UCSD-AML1 (cell line): ENCODE data around the gene PSPN.
"Not testable (repeated sequence)": the region's sequence is repeated elsewhere in the genome, so short reads cannot be mapped to it uniquely, and the experiment has no call there.

Experiments
- DNase-seq: peaks from one replicate; lab custom pipeline; 2025; ENCODE audit not compliant: unreplicated experiment; lab: John Stamatoyannopoulos, UW

The PSPN gene

GRCh38 chr19:6402837-6403608 lies 27.3 kb upstream of the PSPN start:
- DNase-seq = no peak

GRCh38 chr19:6402058-6402457 lies 26.3 kb upstream of the PSPN start:
- DNase-seq = no peak

DNA sequence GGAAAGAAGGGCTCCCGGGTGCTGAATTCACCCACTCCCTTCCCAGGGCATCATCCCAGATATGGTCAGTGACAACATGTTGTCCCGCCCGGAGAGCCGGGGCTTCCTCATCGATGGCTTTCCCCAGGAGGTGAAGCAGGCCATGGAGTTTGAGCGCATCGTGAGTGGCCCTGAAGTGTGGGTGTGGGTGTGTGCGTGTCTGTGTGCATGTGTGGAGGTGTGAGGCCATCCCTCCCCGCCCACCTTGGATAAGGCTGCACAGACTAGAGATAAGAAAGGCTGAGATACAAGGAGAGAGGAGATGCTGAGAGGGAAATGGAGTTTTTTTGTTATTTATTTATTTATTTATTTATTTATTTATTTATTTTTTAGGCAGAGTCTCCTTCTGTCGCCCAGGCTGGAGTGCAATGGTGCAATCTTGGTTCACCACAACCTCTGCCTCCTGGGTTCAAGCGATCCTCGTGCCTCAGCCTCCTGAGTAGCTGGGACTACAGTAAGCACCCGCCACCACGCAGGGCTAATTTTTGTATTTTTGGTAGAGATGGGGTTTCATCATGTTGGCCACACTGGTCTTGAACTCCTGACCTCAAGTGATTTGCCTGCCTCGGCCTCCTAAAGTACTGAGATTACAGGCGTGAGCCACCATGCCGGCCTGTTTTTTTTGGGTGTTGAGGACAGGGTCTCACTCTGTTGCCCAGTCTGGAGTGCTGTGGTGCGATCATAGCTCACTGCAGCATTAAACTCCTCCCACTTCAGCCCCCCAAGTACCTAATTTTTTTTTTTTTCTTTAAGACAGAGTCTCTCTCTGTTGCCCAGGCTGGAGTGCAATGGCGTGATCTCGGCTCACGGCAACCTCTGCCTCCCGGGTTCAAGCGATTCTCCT lies 24.6 kb upstream of the PSPN start:
- DNase-seq = not testable (repeated sequence)

DNA sequence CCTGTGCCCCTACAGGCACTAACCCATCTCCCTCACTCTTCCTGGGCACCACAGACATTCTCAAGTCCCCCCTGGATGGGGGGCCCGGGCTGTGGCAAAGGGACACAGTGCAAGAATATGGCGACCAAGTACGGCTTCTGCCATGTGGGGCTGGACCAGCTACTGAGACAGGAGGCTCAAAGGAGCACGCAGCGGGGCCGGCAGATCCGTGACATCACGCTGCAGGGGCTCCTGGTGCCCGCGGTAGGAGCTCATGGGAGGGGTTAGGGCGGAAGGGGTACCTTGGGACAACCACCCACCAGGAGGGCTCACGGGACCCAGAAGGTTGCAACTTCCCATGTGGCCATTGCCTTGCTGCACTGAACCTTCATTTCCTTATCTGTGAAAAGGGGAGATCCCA lies 20.6 kb upstream of the PSPN start:
- DNase-seq = no peak

GRCh38 chr19:6394831-6395230 lies 19.1 kb upstream of the PSPN start:
- DNase-seq = no peak

GRCh38 chr19:6393983-6394412 lies 18.3 kb upstream of the PSPN start:
- DNase-seq = no peak

DNA sequence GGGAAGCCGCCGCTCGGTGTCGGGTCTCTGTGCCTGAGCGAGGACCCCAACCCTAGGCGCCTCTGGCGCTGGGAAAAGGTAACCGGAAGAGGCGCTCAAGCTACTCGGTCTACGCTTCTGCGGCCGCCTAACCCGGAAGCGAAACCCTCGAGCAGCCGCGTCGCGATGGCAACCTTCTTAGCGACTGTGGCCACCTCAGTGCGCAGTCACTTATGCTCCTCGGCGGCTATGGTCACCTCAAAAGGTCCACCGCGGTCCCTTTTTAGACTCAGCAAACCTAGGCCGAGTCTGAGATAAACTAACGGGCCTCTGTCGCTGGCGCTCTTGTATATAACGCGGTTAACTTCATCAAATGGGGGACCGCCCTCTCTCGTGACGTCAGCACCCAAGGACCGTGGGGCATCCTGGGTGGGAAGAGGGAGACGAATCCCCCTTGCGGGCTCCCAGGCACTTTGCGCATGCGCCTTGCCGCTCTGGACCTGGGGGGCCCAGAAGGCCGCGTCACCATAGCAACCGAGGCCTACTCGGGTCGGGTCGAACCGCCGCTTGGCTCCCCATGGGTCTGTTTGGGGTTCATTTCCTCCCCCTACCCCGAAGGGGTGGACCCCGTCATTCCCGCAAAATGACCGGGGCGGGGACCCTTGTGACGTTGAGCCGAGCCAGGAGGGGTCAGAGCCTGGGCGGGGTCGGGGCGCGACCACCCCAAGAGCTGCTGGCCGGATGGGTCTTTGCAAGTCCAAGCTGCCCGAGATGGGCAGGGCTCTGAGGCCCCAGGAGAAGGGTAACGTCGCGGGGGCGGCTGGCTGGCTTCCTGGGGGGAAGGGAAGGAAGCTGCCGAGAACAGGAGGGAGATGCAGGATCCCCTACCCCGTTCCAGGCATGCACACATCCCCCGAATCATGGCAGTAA lies 17.6 kb upstream of the PSPN start, which contains the start of gene GTF2F1:
Gene GTF2F1, minus strand, starts transcription at position 91 of the 909 bp plus-strand sequence. CDS start 169 bp downstream, outside the sequence.
- peak; percentile 96 for DNase-seq

- DNase-seq = peak; percentile 36
Observed at GRCh38 chr19:6392221-6393073, 16.7 kb upstream of the PSPN start.

- DNase-seq = no peak
Observed at GRCh38 chr19:6387372-6387771, 11.6 kb upstream of the PSPN start.

DNA sequence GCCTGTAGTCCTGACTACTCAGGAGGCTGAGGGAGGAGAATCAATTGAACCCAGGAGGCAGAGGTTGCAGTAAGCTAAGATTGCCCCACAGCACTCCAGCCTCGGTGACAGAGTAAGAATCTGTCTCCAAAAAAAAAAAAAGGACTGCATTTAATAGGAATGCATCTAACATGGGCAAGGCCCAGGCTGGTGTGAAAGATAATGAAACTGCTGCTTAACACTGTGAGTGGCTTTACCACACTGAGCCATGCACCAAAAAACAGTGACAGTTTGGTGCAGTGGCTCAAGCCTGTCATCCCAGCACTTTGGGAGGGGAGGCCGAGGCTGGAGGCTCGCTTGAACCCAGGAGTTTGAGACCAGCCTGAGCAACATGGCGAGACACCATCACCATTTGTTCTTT lies 8.6 kb upstream of the PSPN start:
- DNase-seq = no peak

GRCh38 chr19:6383188-6383587 lies 7.5 kb upstream of the PSPN start:
- DNase-seq = no peak

DNA sequence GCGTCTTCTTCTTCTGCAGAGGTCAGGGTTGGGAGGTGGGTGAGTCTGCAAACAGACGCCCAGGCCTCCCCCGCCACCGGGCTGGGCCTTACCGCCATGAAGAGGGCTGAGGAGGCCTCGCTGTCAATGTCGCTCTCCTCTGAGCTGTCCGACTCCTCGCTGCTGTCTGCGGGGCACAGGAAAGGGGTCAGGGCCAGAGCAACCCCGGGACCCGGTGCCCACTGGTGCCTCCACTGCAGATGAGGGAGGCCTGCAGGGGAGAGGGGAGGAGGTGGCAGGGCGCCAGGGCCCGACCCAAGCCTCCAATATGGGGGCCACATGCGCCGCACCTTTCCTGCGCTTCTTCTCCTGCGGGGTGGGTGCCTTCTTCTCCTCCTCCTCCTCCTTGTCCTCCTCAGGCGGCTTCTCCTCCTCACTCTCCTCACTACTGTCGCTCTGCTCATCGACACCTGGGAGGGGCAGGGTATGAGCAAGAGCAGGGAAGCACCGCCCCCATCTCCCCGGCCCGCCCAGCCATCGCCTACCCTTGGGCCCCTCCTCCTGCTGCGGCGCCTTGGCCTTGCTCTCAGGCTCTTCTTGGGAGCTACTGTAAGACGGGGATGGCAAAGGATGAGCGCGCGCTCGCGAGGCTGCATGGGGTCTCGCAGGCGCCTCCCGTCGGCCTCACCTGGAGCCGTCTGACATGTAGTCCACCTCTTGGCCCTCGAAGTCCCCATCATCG lies 5.5 kb upstream of the PSPN start:
- no peak for DNase-seq

DNA sequence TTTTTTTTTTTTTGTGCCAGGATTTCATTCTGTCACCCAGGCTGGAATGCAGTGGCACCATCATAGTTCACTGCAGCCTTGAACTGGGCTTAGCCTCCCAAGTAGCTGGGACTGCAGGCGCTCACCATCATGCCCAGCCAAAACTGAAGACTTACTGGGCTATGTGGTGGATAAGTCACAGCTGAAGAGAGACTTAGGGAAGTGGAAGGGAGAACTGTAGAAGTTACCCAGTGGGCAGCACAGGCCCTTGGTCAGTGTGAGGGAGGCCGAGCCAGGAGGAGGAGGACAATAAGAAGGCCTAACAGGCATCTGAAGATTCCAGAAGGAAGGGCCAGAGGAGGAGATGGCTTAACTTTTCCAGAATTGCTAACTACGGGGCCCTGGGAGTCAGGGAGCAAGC lies 4.0 kb upstream of the PSPN start:
- no peak for DNase-seq

DNA sequence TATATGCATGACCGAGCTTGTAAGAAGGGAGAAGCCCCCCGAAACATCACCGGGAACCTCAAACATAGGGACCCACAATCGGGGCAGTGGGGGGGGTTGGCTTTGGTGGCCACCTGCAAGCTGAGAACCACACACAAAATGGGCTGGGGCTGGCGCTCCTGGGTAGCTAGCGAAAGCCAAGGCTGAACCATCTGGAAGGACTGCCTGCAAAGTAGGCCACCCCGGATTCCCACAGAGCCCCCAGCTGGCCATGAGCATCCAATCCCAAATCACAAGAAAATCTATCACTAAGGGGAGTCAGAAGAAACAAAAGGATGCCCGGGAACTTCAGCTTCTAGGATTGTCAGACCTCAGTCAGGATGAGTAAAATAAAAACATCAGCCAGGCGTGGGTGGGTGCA lies 2.8 kb upstream of the PSPN start:
- no peak for DNase-seq

DNA sequence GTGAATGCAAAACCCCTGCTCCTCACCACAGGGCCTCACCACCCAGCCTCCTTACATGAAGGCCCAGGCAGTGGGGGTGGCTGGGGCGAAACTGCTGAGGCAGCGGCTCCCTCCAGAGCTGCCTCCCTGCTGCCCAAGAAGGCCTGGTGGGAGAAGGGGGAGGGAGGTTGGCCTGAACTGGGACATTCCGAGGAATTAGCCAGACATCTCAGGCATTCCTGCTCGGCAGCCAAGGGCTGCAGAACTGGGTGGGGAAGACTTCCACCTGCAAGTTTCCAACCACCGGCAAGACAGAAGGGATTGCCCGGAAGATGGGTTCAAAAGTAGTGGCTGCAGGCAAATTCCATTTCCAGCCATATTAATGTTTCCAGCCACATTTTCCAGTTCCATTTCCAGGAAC lies 2.3 kb upstream of the PSPN start:
- DNase-seq = no peak

DNA sequence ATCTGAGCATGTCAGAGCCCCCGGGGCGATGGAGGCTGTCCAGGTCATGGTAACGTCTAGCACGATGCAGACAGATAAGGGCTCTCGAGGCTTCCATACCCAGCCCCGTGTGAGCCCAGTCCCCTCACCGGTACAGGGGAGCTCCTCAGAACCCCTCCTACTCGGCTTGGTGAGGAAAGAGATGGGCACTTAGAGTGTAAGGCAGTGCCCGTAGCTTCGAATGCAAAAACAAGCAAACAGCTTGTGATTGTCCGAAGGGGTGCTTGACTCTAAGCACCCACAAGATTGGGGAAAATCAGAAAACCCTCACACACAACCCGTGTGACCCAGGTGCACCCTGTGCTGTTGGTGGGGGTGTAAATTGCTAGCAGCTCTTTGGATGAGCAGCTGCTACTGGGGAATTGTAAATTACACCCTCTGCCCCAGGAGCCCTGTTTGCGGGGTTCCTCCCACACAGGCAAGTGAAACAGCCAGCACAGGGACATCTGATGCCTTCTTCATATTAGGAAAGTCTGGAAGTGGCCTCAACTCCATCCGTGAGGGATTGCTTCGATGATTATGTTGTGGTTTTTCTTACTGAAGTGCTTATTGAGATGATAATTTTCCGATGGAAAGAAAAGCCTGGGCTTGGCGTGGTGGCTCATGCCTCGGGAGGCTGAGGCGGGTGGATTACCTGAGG lies 918 bp upstream of the PSPN start:
- DNase-seq = no peak

- no peak for DNase-seq
Observed at GRCh38 chr19:6374711-6375410, 872 bp downstream of the PSPN start.

GRCh38 chr19:6374161-6374709 lies 1.5 kb downstream of the PSPN start:
- no peak for DNase-seq
